GM19025 (cell line): ENCODE results near the gene ANKS6.

Experiments used
- ATAC-seq: cut with Tn5 transposase; IDR thresholded peaks from one replicate; pipeline ENCODE4 v1.9.1; 2021; ENCODE audit warnings: mild to moderate bottlenecking, low read depth, moderate library complexity; ENCODE audit not compliant: unreplicated experiment

The ANKS6 gene

DNA sequence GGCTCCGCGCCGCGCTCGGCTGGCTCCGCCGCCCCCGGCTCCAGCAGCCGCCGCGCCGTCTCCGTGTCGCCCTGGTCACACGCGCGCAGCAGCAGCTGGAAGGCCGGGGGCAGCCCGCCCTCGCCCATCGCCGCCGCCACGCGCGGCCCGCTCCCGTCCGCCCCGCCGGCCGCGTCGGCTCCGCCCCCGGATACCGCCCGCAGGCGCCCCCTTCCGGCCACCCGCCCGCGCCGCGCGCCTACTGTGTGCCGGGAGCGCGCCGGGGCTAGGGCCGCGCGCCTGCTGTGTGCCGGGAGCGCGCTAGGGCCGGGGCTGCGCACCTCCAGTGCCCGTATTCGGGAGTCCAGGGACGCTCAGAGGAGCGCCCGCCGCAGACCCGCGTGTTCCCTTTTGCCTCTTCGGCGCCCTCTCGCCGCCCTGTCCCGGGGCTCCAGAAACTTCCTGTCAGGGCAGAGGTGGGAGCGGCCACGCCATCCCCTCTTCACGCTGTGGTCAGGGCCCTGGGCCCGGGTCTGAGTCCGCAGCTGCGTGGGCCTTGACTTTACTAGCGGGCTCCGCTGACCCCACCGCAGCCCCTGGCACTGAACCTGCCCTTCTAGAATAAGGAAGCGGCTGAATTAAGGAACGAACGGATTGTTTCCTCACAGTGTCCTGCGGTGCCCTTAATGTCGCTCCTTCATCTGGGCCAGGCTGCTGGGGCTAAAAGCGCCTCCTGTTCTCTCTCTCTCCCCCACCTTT, at the start of gene ANKS6:
ANKS6 (minus strand) TSS at position 192 of the 738 bp plus-strand sequence; CDS start at position 128, 64 bp downstream.
- peak; percentile 68 for ATAC-seq

DNA sequence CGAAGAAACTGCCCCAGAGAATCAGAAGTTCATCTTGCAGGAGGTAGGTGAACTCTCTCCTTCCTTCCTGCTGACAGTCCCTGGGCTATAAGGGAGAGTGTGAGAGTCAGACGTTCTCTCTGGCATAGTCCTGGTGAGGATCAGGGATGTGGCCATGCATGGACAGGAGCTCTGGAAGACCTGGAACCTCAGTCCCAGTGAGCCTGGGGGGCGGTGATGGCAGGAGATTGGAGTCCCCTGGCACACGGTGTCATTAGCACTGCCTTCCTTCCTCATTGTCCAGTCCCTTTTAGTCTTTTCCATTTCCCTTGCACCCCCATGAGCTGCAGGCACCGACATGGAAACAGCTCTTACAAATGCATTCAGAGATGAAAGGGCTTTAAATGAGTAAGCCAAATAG, 49.7 kb upstream of the ANKS6 start:
- no peak for ATAC-seq

- no peak for ATAC-seq
Observed at GRCh38 chr9:98842510-98842909, 46.2 kb upstream of the ANKS6 start.

DNA sequence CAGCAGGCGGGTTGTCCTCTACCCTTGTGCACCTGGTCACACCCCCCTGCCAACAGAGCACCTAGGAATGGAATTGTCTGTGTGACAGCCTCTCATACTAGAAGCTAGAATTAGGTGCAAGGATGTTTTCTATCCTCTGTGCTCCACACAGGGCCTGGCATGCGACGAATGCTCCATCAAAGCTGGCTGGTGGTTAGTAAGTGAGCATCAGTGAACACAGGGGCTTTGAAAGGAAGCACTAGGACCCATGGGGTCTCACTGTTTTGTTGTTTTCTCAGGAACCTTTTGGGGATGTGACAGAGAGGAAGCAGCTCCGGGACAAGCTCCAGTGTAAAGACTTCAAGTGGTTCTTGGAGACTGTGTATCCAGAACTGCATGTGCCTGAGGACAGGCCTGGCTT, 43.4 kb upstream of the ANKS6 start:
- ATAC-seq, result no peak

- no peak for ATAC-seq
Observed at GRCh38 chr9:98838868-98839565, 42.7 kb upstream of the ANKS6 start.

DNA sequence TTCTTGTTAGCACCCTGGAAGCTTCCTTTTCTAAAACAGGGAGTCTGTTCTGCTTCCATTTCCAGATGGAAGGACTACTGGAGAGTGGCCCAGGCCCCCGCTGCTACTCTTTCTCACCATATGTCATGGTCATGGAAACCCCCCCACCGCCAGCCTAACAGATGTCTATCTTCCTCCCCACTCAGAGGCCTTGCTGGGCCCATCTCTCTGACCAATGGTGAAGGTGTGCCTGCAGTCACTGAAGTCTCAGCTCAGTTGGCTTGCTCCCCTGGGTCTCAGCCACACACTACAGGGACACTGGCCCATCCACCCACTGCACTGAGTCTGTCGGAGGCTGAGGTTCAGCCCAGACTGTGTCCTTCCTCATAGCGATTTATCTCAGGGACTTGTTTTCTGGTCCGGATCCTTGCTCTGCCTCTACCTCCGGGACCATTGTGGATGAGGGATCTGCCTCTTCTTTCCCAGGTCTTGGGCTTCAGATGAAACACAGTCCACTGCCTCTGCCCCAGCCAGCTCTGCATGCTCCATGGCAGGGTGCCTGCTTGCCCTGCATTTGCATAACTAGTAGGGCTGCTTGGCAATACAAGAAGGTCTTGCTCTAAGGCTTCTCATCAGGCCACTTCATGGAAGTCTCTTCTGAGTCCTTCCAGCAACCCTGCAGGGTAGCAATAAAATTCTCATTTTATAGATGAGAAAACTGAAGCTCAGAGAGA, 42.0 kb upstream of the ANKS6 start:
- no peak for ATAC-seq

DNA sequence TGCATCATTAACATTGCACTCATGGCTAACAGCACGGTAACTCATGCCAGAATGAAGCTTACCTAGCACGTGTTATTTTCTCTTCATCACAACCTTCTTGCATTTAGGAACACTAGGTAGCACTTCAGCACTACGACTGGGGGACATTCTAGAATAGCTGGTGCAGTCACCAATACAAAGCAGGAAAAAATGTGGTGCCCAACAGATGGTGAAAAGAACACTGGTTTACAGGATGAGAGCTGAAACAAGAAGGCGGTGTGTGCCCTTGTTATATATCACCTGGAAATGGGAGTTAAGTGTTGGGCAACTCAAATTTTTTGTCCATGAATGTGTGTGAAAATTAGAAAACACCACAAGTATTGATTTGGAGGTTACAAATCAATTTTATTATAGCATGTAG, 41.2 kb upstream of the ANKS6 start:
- ATAC-seq, result no peak

DNA sequence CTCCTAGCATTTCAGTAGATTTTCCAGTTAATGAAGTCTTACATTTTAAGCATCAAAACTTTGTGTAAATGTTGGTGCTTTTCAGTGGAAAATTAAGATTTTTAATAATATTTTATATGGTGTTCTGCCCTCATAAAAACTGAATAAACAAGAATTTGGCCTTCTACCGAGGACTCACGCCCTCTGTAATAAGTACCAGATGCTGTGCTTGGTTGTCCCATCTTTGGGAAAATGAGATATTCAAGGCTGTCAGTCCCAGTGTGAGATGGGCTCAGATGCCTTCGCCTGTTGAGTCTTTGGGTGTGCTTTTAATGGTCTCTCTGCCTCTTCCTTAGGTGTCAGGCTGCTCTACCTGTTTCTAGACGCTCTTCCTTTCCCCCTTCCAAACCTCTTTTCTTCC, 39.9 kb upstream of the ANKS6 start:
- ATAC-seq, result no peak

GRCh38 chr9:98834386-98834785, 38.0 kb upstream of the ANKS6 start:
- ATAC-seq, result no peak

DNA sequence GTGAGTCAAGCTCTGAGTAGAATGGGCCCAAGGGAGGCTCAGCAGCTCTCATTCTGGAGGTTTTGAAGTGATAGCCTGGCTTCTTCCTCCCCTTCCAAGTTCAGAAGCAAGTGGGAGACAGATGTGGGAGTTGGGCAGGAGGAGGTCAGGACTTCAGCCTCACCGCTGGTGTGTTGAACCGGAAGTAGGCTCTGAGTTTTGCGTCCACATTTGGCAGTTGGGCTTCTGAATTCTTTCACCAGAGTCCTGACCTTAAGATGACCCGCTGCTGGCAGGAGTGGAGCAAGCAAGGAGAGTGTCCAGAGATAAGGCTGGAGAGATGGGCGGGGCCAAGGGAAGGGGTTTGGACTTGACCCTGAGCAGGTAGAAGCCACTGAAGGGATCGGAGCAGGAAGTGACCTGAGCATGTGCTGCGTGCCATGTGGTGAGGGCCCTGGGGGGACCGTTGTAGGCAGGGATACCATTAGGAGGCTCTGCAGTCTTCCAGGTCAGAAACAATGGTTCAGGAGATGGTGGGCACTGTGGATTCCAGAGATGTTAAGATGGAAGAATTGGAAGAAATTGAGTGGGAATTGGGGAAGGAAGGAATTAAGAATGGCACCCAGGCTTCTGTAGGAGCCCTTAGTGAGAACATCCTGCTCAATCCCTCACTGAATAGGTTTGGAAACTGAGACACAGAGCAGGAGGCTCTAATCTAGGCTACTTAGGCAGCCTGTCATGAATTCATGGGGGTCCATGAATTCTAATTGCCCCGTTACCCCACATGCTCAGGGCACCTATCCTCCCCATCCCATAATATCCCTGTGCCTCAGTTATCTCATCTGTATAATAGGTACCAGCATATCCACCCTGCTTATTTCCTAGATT, 37.0 kb upstream of the ANKS6 start:
- ATAC-seq, result no peak

GRCh38 chr9:98832768-98833089, 36.4 kb upstream of the ANKS6 start:
- no peak for ATAC-seq

DNA sequence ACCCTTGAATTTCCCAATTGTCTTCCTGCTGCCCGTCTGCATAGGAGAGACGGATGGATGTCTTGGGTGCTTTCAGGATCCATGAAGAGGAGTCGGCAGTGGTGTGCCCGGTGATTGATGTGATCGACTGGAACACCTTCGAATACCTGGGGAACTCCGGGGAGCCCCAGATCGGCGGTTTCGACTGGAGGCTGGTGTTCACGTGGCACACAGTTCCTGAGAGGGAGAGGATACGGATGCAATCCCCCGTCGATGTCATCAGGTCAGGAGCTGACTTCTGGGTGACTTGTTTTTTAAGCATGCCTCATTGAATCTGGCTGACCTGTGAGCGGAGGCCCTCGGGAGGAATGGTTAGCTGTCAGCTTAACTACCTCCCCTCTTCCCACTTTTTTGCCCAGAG, 35.3 kb upstream of the ANKS6 start:
- no peak for ATAC-seq

DNA sequence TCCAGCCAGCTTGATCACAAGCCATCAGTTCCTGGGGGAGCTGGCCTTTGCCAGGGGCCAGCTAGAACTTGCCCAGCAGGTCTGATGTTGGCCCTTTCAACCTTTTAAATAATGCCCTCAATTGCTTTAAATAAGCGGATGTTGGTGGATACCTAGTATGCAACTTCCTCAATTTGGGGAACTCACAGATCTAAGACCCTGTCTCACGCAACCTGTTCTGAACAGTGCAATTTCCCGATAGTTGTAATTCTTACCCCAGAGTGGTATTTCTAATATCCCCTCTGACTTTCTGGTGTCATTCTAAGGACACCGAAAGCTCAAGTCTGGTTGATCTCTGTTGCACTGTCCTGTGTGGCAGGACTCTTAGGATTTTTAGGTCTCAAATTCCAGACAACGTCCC, 34.2 kb upstream of the ANKS6 start:
- ATAC-seq, result no peak

DNA sequence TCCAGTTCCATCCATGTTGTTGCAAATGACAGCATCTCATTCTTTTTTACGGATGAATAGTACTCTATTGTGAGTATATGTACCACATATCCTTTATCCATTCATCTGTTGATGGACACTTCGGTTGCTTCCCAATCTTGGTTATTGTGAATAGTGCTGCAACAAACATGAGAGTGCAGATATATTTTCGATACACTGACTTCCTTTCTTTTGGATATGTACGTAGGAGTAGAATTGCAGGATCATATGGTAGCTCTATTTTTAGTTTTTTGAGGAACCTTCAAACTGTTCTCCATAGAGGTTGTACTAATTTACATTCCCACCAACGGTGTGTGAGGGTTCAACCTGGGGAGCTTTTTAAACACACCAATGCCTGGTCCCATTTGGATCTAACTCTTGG, 33.4 kb upstream of the ANKS6 start:
- ATAC-seq, result no peak

GRCh38 chr9:98826716-98827115, 30.4 kb upstream of the ANKS6 start:
- ATAC-seq, result no peak

DNA sequence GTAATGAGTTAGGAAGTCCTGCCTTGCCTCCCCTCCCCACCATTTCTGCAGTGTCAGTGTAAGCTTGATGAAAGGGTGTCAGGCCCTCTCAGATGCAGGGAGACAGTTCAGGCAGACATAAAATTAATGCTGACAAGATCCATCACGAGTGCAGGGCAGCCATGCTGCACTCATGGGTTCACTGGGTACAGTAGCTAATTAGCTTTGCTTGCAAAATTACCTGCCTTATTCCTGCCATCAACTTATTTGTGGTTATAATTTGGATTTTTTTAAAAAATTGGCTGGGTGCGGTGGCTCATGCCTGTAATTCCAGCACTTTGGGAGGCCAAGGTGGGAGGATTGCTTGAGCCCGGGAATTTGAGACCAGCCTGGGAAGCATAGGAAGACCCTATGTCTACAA, 29.1 kb upstream of the ANKS6 start:
- ATAC-seq, result no peak

- no peak for ATAC-seq
Observed at GRCh38 chr9:98823666-98824334, 27.4 kb upstream of the ANKS6 start.

- ATAC-seq, result no peak
Observed at GRCh38 chr9:98822661-98823060, 26.3 kb upstream of the ANKS6 start.

- no peak for ATAC-seq
Observed at GRCh38 chr9:98821831-98822230, 25.5 kb upstream of the ANKS6 start.

GRCh38 chr9:98819231-98819630, 22.9 kb upstream of the ANKS6 start:
- no peak for ATAC-seq
